ENCODE measurements around the gene TXNDC15. TPM values are rescaled to one million over a fixed set of nuclear protein-coding genes. Genes with fewer than 3 reads are reported as not detected.

Gene TXNDC15
- total RNA-seq, result 113 and 128 TPM in 2 replicates

GRCh38 chr5:134873987-134874830, at the start of gene TXNDC15:
TSS of gene TXNDC15 (plus strand) at chr5:134874371. CDS start at chr5:134874428, 57 bp downstream.

GRCh38 chr5:134845852-134846640, 28.1 kb upstream of the TXNDC15 start, which contains the start of gene C5orf24:
TSS of gene C5orf24 (plus strand) at chr5:134845968. CDS start at chr5:134854901, 8,933 bp downstream.

GRCh38 chr5:134904610-134905245, 30.6 kb downstream of the TXNDC15 start, which contains the start of gene PCBD2:
TSS of gene PCBD2 (plus strand) at chr5:134905131. CDS start at chr5:134905140, 9 bp downstream.

Small RNAs within 50 kb of the gene (small RNA-seq; reads per million reads assigned to genes)
- gene MIR4461, result not detected
- not detected for gene MTND3P25
- not detected for gene MTND4LP30

Other genes with a start within 250 kb of the TXNDC15 start
- 43.1 and 45.9 TPM in 2 replicates for gene SAR1B, start 241.5 kb upstream of the TXNDC15 start, total RNA-seq
- gene SEC24A, start 225.6 kb upstream of the TXNDC15 start, total RNA-seq, result 36.6 and 45.6 TPM in 2 replicates
- 29.0 and 35.0 TPM in 2 replicates for gene CAMLG, start 135.8 kb upstream of the TXNDC15 start, total RNA-seq
- gene DDX46, start 115.6 kb upstream of the TXNDC15 start, total RNA-seq, result 13.8 and 19.3 TPM in 2 replicates
- 40.0 and 53.7 TPM in 2 replicates for gene C5orf24, start 28.4 kb upstream of the TXNDC15 start, total RNA-seq
- 5.3 and 5.7 TPM in 2 replicates for gene PCBD2, start 30.8 kb downstream of the TXNDC15 start, total RNA-seq
- gene CATSPER3, start 93.5 kb downstream of the TXNDC15 start, total RNA-seq, result not detected in 2 replicates
- 0.81 and 1.6 TPM in 2 replicates for gene PITX1, start 159.9 kb downstream of the TXNDC15 start, total RNA-seq